ENCODE results near the gene CHST3. TPM values are rescaled to one million over a fixed set of nuclear protein-coding genes. Genes with fewer than 3 reads are reported as not detected.

The CHST3 gene
- total RNA-seq, 1 experiment from 2014 or later: 10.0 TPM

DNA sequence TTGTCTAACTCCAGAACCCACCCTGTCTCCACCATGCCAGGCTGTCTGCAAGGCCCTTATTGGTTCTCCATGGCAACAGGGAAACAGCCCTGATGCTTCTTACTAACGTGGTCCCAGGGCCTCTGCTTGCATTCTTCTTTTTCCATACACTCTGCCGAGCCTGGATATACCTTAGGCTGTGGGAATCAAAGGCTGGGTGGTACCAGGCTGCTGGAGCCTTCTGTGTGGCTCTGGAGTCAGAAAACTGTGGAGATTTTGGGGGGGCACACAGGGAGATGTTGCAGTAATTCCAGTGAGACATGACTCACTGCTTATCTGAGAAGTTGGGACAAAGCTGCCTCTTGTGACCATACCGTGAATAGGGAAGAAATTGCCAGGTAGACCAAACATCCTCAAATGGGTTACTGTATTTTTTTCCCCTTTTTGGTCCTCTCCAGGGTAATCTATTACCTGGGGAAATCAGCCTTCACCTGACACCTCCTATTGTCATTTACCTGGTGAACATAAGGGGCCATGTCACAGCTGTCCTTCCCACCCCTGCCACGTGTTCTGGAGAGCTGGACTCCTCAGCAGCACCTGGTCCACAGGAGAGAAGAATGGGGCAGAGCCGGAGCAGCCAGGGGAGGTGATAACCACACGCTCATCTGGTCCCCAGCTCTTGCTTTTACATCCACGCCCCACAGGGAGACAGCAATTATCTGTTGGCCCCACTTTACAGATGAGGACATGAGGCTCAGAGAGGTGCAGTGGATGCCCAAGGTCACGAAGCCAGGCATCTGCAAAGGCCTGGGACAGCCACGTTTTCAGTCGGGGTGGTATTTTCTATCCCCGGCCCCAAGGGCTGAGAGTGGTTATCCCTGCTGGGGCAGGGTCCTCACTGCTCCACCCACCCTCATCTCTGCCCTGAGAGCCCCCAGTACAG, 4.6 kb downstream of the CHST3 start:
- Histone ChIP-seq H3K27ac (ENCODE audit: low read depth, low read length, poor library complexity, severe bottlenecking) (no peak overlapping the region), H3K27me3 (replicated peaks; ENCODE audit: insufficient read depth, low read depth, low read length, poor library complexity) (no peaks in the 10 kb centered on the region), H3K9me3 (ENCODE audit: low read depth, low read length, poor library complexity, severe bottlenecking) (no peaks in the 10 kb centered on the region), H3K4me3 (ENCODE audit: low read depth, low read length, poor library complexity, severe bottlenecking) (no peak overlapping the region), H3K4me1 (ENCODE audit: insufficient read depth, low read length, poor library complexity, severe bottlenecking) (peaks cover 14% of the 10 kb centered on the region), H3K36me3 (ENCODE audit: insufficient read depth, low read length, poor library complexity, severe bottlenecking) (no peaks in the 10 kb centered on the region)
- DNase-seq (ENCODE audit: low spot score): no peak
- TF ChIP-seq EZH2 (IDR thresholded peaks at IDR 0.05; ENCODE audit: borderline replicate concordance, low read depth, low read length, poor library complexity, severe bottlenecking): no peak
- TF ChIP-seq, protein P1, sequence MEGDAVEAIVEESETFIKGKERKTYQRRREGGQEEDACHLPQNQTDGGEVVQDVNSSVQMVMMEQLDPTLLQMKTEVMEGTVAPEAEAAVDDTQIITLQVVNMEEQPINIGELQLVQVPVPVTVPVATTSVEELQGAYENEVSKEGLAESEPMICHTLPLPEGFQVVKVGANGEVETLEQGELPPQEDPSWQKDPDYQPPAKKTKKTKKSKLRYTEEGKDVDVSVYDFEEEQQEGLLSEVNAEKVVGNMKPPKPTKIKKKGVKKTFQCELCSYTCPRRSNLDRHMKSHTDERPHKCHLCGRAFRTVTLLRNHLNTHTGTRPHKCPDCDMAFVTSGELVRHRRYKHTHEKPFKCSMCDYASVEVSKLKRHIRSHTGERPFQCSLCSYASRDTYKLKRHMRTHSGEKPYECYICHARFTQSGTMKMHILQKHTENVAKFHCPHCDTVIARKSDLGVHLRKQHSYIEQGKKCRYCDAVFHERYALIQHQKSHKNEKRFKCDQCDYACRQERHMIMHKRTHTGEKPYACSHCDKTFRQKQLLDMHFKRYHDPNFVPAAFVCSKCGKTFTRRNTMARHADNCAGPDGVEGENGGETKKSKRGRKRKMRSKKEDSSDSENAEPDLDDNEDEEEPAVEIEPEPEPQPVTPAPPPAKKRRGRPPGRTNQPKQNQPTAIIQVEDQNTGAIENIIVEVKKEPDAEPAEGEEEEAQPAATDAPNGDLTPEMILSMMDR (conservative IDR thresholded peaks at IDR 0.05; ENCODE audit: low read depth, low read length): no peak
- POLR2A ChIA-PET (ENCODE audit: low non-redundant PET): no interaction called here
- intact Hi-C loops (cut with micrococcal nuclease; ENCODE audit: unreplicated experiment): no loop called here
- CTCF ChIA-PET: no interaction called here
- no TSS peak for BruUV-seq (replicated peaks)

DNA sequence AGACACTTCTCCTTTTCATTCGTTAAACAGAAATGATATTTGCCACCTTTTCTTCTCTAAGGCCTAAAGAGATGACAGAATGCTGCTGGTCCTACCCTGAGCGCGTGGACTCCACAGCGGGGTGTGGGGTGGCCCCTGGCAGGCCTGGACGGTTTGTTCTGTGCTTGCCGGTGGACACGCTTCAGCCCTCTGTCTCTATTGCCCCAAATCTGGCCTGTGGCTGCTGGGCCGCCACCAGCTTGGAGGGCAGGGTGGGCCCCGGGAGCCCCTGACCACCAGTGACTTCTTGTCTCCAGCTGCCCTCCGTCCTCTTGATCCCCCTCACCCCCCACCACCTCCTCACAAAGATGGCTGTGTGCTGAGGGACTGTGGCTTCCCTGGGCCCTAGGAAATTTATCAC, 5.7 kb downstream of the CHST3 start:
- ChIA-PET POLR2A (ENCODE audit: low non-redundant PET) (no interaction called here), CTCF (no interaction called here)
- Histone ChIP-seq H3K36me3 (ENCODE audit: insufficient read depth, low read length, poor library complexity, severe bottlenecking) (no peaks in the 10 kb centered on the region), H3K9me3 (ENCODE audit: low read depth, low read length, poor library complexity, severe bottlenecking) (no peaks in the 10 kb centered on the region), H3K4me1 (ENCODE audit: insufficient read depth, low read length, poor library complexity, severe bottlenecking) (peaks cover 13% of the 10 kb centered on the region), H3K4me3 (ENCODE audit: low read depth, low read length, poor library complexity, severe bottlenecking) (no peak overlapping the region), H3K27me3 (replicated peaks; ENCODE audit: insufficient read depth, low read depth, low read length, poor library complexity) (no peaks in the 10 kb centered on the region), H3K27ac (ENCODE audit: low read depth, low read length, poor library complexity, severe bottlenecking) (no peak overlapping the region)
- BruUV-seq (replicated peaks): no TSS peak
- intact Hi-C loops (cut with micrococcal nuclease; ENCODE audit: unreplicated experiment): no loop called here
- DNase-seq (ENCODE audit: low spot score): no peak
- TF ChIP-seq, protein P1 (conservative IDR thresholded peaks at IDR 0.05; ENCODE audit: low read depth, low read length): no peak
- no peak for TF ChIP-seq EZH2 (IDR thresholded peaks at IDR 0.05; ENCODE audit: borderline replicate concordance, low read depth, low read length, poor library complexity, severe bottlenecking)

DNA sequence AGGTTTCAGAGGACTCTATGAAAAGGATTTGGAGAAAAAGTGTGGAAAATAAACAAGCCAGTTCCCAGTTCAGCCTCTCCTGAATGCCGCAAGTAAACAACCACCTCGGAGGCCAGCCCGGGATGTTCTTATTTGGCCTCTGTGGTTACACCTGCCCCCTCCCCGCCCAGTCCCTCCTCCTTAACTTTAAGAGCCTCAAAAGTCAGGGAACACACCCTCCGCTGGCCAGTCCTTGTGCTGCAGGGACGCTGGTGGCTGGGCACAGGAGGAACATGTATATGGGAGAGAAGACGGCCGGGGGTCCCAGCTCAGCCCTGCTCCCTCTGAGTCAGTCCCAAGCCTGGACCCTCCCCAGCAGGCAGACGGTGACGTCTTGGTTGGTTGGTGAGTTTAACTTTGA, 6.1 kb downstream of the CHST3 start:
- no peaks in the 10 kb centered on the region for H3K9me3 ChIP-seq (ENCODE audit: low read depth, low read length, poor library complexity, severe bottlenecking)
- no peak overlapping the region for H3K27ac ChIP-seq (ENCODE audit: low read depth, low read length, poor library complexity, severe bottlenecking)
- H3K36me3 ChIP-seq (ENCODE audit: insufficient read depth, low read length, poor library complexity, severe bottlenecking): no peaks in the 10 kb centered on the region
- no peaks in the 10 kb centered on the region for H3K27me3 ChIP-seq (replicated peaks; ENCODE audit: insufficient read depth, low read depth, low read length, poor library complexity)
- BruUV-seq (replicated peaks): no TSS peak
- no peak overlapping the region for H3K4me3 ChIP-seq (ENCODE audit: low read depth, low read length, poor library complexity, severe bottlenecking)
- intact Hi-C loops (cut with micrococcal nuclease; ENCODE audit: unreplicated experiment): no loop called here
- DNase-seq (ENCODE audit: low spot score): no peak
- ChIA-PET CTCF (no interaction called here), POLR2A (ENCODE audit: low non-redundant PET) (no interaction called here)
- H3K4me1 ChIP-seq (ENCODE audit: insufficient read depth, low read length, poor library complexity, severe bottlenecking): peaks cover 11% of the 10 kb centered on the region
- no peak for TF ChIP-seq EZH2 (IDR thresholded peaks at IDR 0.05; ENCODE audit: borderline replicate concordance, low read depth, low read length, poor library complexity, severe bottlenecking)
- TF ChIP-seq, protein P1 (conservative IDR thresholded peaks at IDR 0.05; ENCODE audit: low read depth, low read length): peak; percentile 30

All from A673 (cell line).